ENCODE results near the gene BEST3.

- no peak for TF ChIP-seq CTCF (IDR thresholded peaks at IDR 0.05)
- TF ChIP-seq POLR2A (IDR thresholded peaks at IDR 0.05), result no peak
Measured at GRCh38 chr12:69663726-69664125, 35.4 kb downstream of the BEST3 start.
